Panc1 (cell line): Measurements from ENCODE around the gene GDF11.
A peak's percentile ranks its signal among the peaks of the same experiment; 100 is the strongest.

ENCODE experiments used
- CTCF ChIP-seq: fragments of 450-650 bp; IDR thresholded peaks from 2 replicates; pipeline ENCODE4 v1.5.1; 2017; ENCODE audit warnings: mild to moderate bottlenecking
- SIN3A ChIP-seq: IDR thresholded peaks from 2 replicates; pipeline ENCODE4 v1.6.1; 2012; ENCODE audit warnings: low read depth, mild to moderate bottlenecking, low read length, moderate library complexity, borderline replicate concordance; ENCODE audit not compliant: insufficient read depth

GRCh38 chr12:55743406-55744339, 751 bp downstream of the GDF11 start:
- TF ChIP-seq CTCF (peak; percentile 39; the same call in 1 of the 2 replicates), SIN3A (0 out of 2 replicates have a peak, but pooled peaks have one; percentile 53)
